Smooth muscle cell (in vitro differentiated cells): ENCODE measurements around the gene FAM20B. TPM values are rescaled to one million over a fixed set of nuclear protein-coding genes. Genes with fewer than 3 reads are reported as not detected.

Source experiments
- DNase-seq: peaks from one replicate; lab custom pipeline; 2025; ENCODE audit not compliant: unreplicated experiment; lab: John Stamatoyannopoulos, UW
- H2AFZ ChIP-seq: fragments of 200-600 bp; sonication (generic); 2 replicates; pipeline ENCODE4 v1.6.0; 2016; ENCODE audit warnings: antibody characterized with exemption, low read depth, mild to moderate bottlenecking
- H3F3A ChIP-seq: fragments of 200-600 bp; sonication (generic); 2 replicates; pipeline ENCODE4 v1.6.0; 2017; ENCODE audit warnings: antibody characterized with exemption, low read depth
- H3K27ac ChIP-seq: fragments of 200-600 bp; sonication (generic); 2 replicates; pipeline ENCODE4 v1.5.1; 2016; ENCODE audit warnings: low read depth, mild to moderate bottlenecking
- H3K27me3 ChIP-seq: fragments of 200-600 bp; sonication (generic); 2 replicates; pipeline ENCODE4 v1.6.1; 2016; ENCODE audit warnings: low read depth, mild to moderate bottlenecking
- H3K36me3 ChIP-seq: fragments of 200-600 bp; sonication (generic); 2 replicates; pipeline ENCODE4 v1.5.1; 2016; ENCODE audit warnings: low read depth
- H3K4me1 ChIP-seq: fragments of 200-600 bp; sonication (generic); 2 replicates; pipeline ENCODE4 v1.5.1; 2016; ENCODE audit warnings: low read depth
- H3K4me2 ChIP-seq: fragments of 200-600 bp; sonication (generic); 2 replicates; pipeline ENCODE4 v1.6.0; 2016; ENCODE audit warnings: mild to moderate bottlenecking
- H3K4me3 ChIP-seq: fragments of 200-600 bp; sonication (generic); 2 replicates; pipeline ENCODE4 v1.5.1; 2016; ENCODE audit warnings: mild to moderate bottlenecking
- H3K79me2 ChIP-seq: fragments of 200-600 bp; sonication (generic); 2 replicates; pipeline ENCODE4 v1.6.0; 2016; ENCODE audit warnings: low read depth, mild to moderate bottlenecking
- H3K9ac ChIP-seq: fragments of 200-600 bp; sonication (generic); 2 replicates; pipeline ENCODE4 v1.6.0; 2016; ENCODE audit warnings: low read depth
- H3K9me3 ChIP-seq: fragments of 200-600 bp; sonication (generic); replicated peaks from 2 replicates; pipeline ENCODE4 v1.5.1; 2016; ENCODE audit warnings: low read depth
- H4K20me1 ChIP-seq: fragments of 200-600 bp; sonication (generic); 2 replicates; pipeline ENCODE4 v1.6.0; 2016; ENCODE audit warnings: low read depth
- WGBS: methylation state at CpG from one replicate; pipeline ENCODE4 v1.1.7; 2016; ENCODE audit warnings: low lambda C conversion rate; 5-methylcytosine and 5-hydroxymethylcytosine counted together
- polyA plus RNA-seq: library from polyadenylated mRNA; unstranded; fragments of >200 nt; fragmentation: Nextera tagmentation; extraction: Ambion mirVana; gene quantifications from 2 replicates; pipeline ENCODE4 v1.2.1, GENCODE V29; 2016
- total RNA-seq: library from RNA; depleted of rRNA; stranded (reverse); fragments of >200 nt; gene quantifications from 2 replicates; pipeline ENCODE4 v1.2.3, GENCODE V29; 2014
- TF ChIP-seq, protein P1 (sequence below): fragments of 200-600 bp; sonication (generic); IDR thresholded peaks from 2 replicates; pipeline ENCODE4 v1.5.1; 2017; ENCODE audit warnings: borderline replicate concordance, mild to moderate bottlenecking, antibody characterized with exemption; ENCODE audit not compliant: insufficient read depth, poor library complexity, severe bottlenecking

The FAM20B gene
- total and polyA plus RNA-seq, 2 experiments from 2014 or later, result 7.8 to 21.1 TPM

DNA sequence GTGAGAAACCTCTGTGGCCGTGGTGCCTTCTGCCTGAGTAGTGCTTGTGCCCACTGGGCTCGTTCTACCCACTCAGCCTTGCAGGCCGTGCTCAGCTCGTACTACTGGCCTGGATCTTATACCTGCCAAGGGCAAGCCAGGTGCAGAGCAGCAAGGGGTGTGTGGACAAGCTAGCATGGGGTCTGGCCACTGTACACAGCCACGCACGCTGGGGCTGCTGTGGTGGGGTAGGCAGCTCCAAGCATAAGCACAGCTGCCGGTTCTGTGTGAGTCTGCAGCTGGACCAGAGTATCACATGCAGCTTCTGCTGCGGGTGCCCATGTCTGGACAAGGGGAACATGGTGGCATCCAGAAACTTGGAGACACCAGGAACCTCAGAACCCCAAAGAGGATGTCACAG, 16.4 kb downstream of the FAM20B start:
- Histone ChIP-seq H3K9me3 (no peaks in the 10 kb centered on the region), H3K4me1 (no peaks in the 10 kb centered on the region), H3F3A (no peaks in the 10 kb centered on the region), H3K27ac (no peak overlapping the region), H3K36me3 (no peaks in the 10 kb centered on the region), H3K9ac (no peak overlapping the region), H3K4me2 (no peak overlapping the region), H4K20me1 (peaks cover 36% of the 10 kb centered on the region), H3K27me3 (no peaks in the 10 kb centered on the region), H2AFZ (no peak overlapping the region), H3K4me3 (no peak overlapping the region), H3K79me2 (peaks cover 11% of the 10 kb centered on the region)
- no peak for DNase-seq
- TF ChIP-seq, protein P1, sequence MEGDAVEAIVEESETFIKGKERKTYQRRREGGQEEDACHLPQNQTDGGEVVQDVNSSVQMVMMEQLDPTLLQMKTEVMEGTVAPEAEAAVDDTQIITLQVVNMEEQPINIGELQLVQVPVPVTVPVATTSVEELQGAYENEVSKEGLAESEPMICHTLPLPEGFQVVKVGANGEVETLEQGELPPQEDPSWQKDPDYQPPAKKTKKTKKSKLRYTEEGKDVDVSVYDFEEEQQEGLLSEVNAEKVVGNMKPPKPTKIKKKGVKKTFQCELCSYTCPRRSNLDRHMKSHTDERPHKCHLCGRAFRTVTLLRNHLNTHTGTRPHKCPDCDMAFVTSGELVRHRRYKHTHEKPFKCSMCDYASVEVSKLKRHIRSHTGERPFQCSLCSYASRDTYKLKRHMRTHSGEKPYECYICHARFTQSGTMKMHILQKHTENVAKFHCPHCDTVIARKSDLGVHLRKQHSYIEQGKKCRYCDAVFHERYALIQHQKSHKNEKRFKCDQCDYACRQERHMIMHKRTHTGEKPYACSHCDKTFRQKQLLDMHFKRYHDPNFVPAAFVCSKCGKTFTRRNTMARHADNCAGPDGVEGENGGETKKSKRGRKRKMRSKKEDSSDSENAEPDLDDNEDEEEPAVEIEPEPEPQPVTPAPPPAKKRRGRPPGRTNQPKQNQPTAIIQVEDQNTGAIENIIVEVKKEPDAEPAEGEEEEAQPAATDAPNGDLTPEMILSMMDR, result no peak
- 98% methylated on average over 8 of the region's 8 CpGs for WGBS

DNA sequence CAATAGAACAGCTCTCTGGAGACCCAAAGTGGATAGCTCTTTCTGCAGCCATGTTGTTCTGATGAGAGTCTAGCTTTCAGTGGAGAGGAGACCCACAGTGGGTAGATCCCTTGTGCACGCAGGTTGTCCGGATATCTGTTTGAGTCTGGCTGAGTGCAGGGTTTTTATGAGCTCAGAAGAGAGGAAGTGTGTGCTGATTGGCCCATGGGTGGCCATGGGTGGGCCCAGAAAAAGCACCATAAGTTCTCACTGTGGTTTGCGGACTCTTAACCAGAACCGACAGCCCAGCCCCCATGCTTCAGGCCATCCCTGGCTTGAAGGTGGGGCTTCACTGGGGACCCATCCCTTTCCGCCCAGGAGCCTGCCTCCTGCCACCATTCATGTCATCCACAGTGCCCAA, 17.0 kb downstream of the FAM20B start:
- no peak overlapping the region for H3K27ac ChIP-seq

GRCh38 chr1:179043266-179043665, 17.6 kb downstream of the FAM20B start:
- H3K79me2 ChIP-seq, result peaks cover 11% of the 10 kb centered on the region
- H3K4me1 ChIP-seq, result no peaks in the 10 kb centered on the region
- no peaks in the 10 kb centered on the region for H3K36me3 ChIP-seq
- DNase-seq, result no peak
- H3K27ac ChIP-seq, result no peak overlapping the region
- H3K9ac ChIP-seq, result no peak overlapping the region
- no peak overlapping the region for H2AFZ ChIP-seq
- 95% methylated on average over 4 of the region's 4 CpGs for WGBS
- no peaks in the 10 kb centered on the region for H3K27me3 ChIP-seq
- no peaks in the 10 kb centered on the region for H3F3A ChIP-seq
- no peak overlapping the region for H3K4me2 ChIP-seq
- TF ChIP-seq, protein P1, result no peak
- H4K20me1 ChIP-seq, result peaks cover 26% of the 10 kb centered on the region
- no peak overlapping the region for H3K4me3 ChIP-seq
- no peaks in the 10 kb centered on the region for H3K9me3 ChIP-seq

More for the DNA sequence above, 17.0 kb downstream of the FAM20B start:
- Histone ChIP-seq H3K9me3 (no peaks in the 10 kb centered on the region), H3K9ac (no peak overlapping the region), H2AFZ (no peak overlapping the region), H3K36me3 (no peaks in the 10 kb centered on the region), H3K4me3 (no peak overlapping the region), H3K79me2 (peaks cover 11% of the 10 kb centered on the region), H3K4me1 (no peaks in the 10 kb centered on the region), H4K20me1 (peaks cover 30% of the 10 kb centered on the region), H3F3A (no peaks in the 10 kb centered on the region), H3K27me3 (no peaks in the 10 kb centered on the region), H3K4me2 (no peak overlapping the region)
- 100% methylated on average over 5 of the region's 5 CpGs for WGBS
- TF ChIP-seq, protein P1, result no peak
- DNase-seq, result no peak

- Histone ChIP-seq H2AFZ (no peak overlapping the region), H4K20me1 (peaks cover 20% of the 10 kb centered on the region), H3K36me3 (no peaks in the 10 kb centered on the region), H3F3A (no peaks in the 10 kb centered on the region), H3K9ac (no peak overlapping the region), H3K79me2 (peaks cover 11% of the 10 kb centered on the region), H3K27ac (no peak overlapping the region), H3K4me2 (no peak overlapping the region), H3K27me3 (no peaks in the 10 kb centered on the region), H3K9me3 (no peaks in the 10 kb centered on the region), H3K4me3 (no peak overlapping the region), H3K4me1 (no peaks in the 10 kb centered on the region)
- DNase-seq, result no peak
- 98% methylated on average over 5 of the region's 5 CpGs for WGBS
- TF ChIP-seq, protein P1, result no peak
Observed at GRCh38 chr1:179043907-179044306, 18.2 kb downstream of the FAM20B start.
